K562 (cell line): ENCODE measurements around the gene HERPUD2. TPM values are rescaled to one million over a fixed set of nuclear protein-coding genes. Genes with fewer than 3 reads are reported as not detected.

ENCODE experiments used
- CBFB ChIP-seq: sonication (generic); formaldehyde crosslinking; IDR thresholded peaks from 2 replicates; pipeline ENCODE4 v1.4.0; 2020; ENCODE audit warnings: mild to moderate bottlenecking, missing genetic modification reagents
- FOS ChIP-seq: IDR thresholded peaks from 3 replicates; pipeline ENCODE4 v1.6.1; 2011; ENCODE audit not compliant: insufficient read length; ENCODE audit errors: extremely low read depth
- HDAC3 ChIP-seq: fragments of 450-650 bp; IDR thresholded peaks from 2 replicates; pipeline ENCODE4 v1.6.1; 2018; ENCODE audit warnings: borderline replicate concordance, mild to moderate bottlenecking, moderate library complexity; ENCODE audit not compliant: partially characterized antibody
- NR2F6 ChIP-seq: fragments of 450-650 bp; formaldehyde crosslinking; IDR thresholded peaks from 2 replicates; pipeline ENCODE4 v1.4.0; 2020; ENCODE audit warnings: mild to moderate bottlenecking
- NRF1 ChIP-seq, 2 experiments: fragments of 450-650 bp; IDR thresholded peaks in 1 of 2; conservative IDR thresholded peaks in 1 of 2; 2 replicates each; pipeline ENCODE4 v1.6.1; 2014; ENCODE audit warnings: mild to moderate bottlenecking in 2 of 2
- PHF20 ChIP-seq: fragments of 450-650 bp; IDR thresholded peaks from 2 replicates; pipeline ENCODE4 v1.6.1; 2018; ENCODE audit not compliant: partially characterized antibody
- RCOR1 ChIP-seq, 2 experiments: IDR thresholded peaks; 2 replicates each; pipeline ENCODE4 v1.6.1; 2012; ENCODE audit warnings: low read depth in 2 of 2, low read length in 2 of 2, borderline replicate concordance in 1 of 2, improper control_type of control experiment in 1 of 2
- SMC3 ChIP-seq: conservative IDR thresholded peaks from 2 replicates; pipeline ENCODE4 v1.6.1; 2011; ENCODE audit warnings: low read depth, low read length, improper control_type of control experiment; ENCODE audit not compliant: insufficient read depth
- TAF15 ChIP-seq: fragments of 200-400 bp; formaldehyde crosslinking; IDR thresholded peaks from 2 replicates; pipeline ENCODE4 v1.6.1; 2017; ENCODE audit warnings: mild to moderate bottlenecking, low read depth, low read length, moderate library complexity
- TAF9B ChIP-seq: fragments of 450-650 bp; IDR thresholded peaks from 2 replicates; pipeline ENCODE4 v1.6.1; 2018; ENCODE audit warnings: mild to moderate bottlenecking; ENCODE audit not compliant: partially characterized antibody
- THRAP3 ChIP-seq: fragments of 450-650 bp; IDR thresholded peaks from 2 replicates; pipeline ENCODE4 v1.6.1; 2016; ENCODE audit warnings: mild to moderate bottlenecking, inconsistent platforms, borderline replicate concordance
- ZNF232 ChIP-seq: sonication (generic); formaldehyde crosslinking; IDR thresholded peaks from 2 replicates; pipeline ENCODE4 v1.8.0; 2022; ENCODE audit warnings: mild to moderate bottlenecking, missing genetic modification reagents
- ZNF586 ChIP-seq: fragments of 450-650 bp; formaldehyde crosslinking; conservative IDR thresholded peaks from 2 replicates; pipeline ENCODE4 v1.4.0; 2020; ENCODE audit warnings: mild to moderate bottlenecking, moderate library complexity
- ZNF644 ChIP-seq: fragments of 200-800 bp; sonication (Bioruptor generic); IDR thresholded peaks from 2 replicates; pipeline ENCODE4 v1.6.1; 2016; ENCODE audit warnings: low read depth, missing genetic modification characterization, missing compliant biosample characterization
- ZNF77 ChIP-seq: fragments of 250-450 bp; sonication (Bioruptor Pico); IDR thresholded peaks from 2 replicates; pipeline ENCODE4 v1.5.0; 2020
- polyA plus RNA-seq, 8 experiments: library from polyadenylated mRNA; depleted of rRNA in 4 of 8; stranded (reverse) in 5 of 8; unstranded in 3 of 8; fragments of >200 nt; fragmentation: Nextera tagmentation in 2 of 8; fragmentation: Illumina TruSeq in 1 of 8; extraction: Ambion mirVana in 2 of 8; extraction: Trizol in 1 of 8; gene quantifications; 2 replicates each; pipeline versions ENCODE4 v1.2.1 to v1.2.3, GENCODE V29; 2011 to 2014; ENCODE audit warnings: inconsistent platforms in 1 of 8, missing spikeins in 1 of 8
- total RNA-seq, 7 experiments: library from RNA; depleted of rRNA in 6 of 7; stranded (reverse); fragments of >200 nt in 6 of 7; fragmentation: Illumina TruSeq in 2 of 7; extraction: Trizol in 2 of 7; gene quantifications; 2 replicates each; pipeline versions ENCODE4 v1.2.1 to v1.2.3, GENCODE V29; 2011 to 2021; ENCODE audit warnings: low replicate concordance in 1 of 7
- TF ChIP-seq, protein P1 (sequence below), 2 experiments: IDR thresholded peaks in 1 of 2; conservative IDR thresholded peaks in 1 of 2; 2 replicates each; pipeline ENCODE4 v1.6.1; 2016; ENCODE audit warnings: low read depth in 2 of 2, mild to moderate bottlenecking in 1 of 2, missing compliant biosample characterization in 1 of 2, missing genetic modification characterization in 1 of 2, moderate library complexity in 1 of 2
- TF ChIP-seq, protein P2 (sequence below): sonication (generic); formaldehyde crosslinking; IDR thresholded peaks from 2 replicates; pipeline ENCODE4 v1.8.0; 2022; ENCODE audit warnings: mild to moderate bottlenecking, missing genetic modification reagents

The HERPUD2 gene
- total and polyA plus RNA-seq, 9 of the 15 experiments (the other 6 are each of a cell fraction or from before 2014, with no cell fraction given): 4.1 to 28.5 (median 12.3) TPM

DNA sequence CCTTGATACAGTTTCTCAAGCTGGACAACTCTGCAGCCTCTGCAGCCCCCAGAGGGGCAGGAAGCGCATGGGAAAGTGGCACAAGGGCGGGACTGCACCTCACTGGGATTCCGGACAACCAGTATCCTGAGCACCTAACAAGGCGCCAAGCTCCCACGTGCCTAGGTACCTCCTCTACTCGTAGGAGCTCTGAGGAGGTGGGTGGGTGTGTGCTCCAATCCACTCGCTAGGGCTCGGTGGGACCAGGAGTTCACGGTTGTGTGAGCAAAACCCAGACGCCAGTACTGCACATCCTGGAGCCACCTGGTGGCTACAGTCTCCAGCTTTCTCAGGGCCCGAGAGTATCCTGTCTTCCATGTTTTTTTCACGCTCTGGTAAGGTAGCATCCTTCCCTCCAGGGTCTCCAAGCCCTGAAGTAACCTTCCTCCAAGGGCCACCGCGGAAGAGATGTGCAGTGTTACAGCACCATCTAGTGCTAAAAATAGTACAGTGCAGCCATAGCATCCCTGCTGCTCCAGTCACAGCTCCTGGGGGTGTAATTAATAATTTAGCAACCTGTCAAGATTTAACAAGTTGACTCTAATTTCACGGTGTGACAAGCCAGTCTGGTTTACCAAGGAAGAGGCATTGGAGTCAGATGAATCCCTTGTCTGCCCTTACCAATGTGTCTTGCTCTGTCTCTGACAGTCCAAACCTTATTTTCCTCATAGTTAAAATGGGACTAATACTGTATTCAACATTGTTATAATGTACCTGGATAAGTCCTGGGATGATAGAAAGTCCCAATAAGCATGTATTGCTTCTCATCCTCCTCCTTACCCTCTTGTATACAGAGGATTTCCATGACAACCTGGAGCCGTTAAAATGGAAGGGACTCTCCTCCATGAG is 70.4 kb downstream of the HERPUD2 start (continued):
- TF ChIP-seq, protein P1, sequence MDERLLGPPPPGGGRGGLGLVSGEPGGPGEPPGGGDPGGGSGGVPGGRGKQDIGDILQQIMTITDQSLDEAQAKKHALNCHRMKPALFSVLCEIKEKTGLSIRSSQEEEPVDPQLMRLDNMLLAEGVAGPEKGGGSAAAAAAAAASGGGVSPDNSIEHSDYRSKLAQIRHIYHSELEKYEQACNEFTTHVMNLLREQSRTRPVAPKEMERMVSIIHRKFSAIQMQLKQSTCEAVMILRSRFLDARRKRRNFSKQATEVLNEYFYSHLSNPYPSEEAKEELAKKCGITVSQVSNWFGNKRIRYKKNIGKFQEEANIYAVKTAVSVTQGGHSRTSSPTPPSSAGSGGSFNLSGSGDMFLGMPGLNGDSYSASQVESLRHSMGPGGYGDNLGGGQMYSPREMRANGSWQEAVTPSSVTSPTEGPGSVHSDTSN (CRISPR knock-in tag; IDR thresholded peaks at IDR 0.05; ENCODE audit: low read depth): no peak
- TF ChIP-seq, protein P1 (tag; conservative IDR thresholded peaks at IDR 0.05; ENCODE audit: low read depth): 0 out of 2 replicates have a peak, but pooled peaks have one; percentile 25
- TF ChIP-seq ZNF77 (CRISPR knock-in tag) (no peak), TAF9B (no peak), HDAC3 (no peak), THRAP3 (no peak), NR2F6 (CRISPR knock-in tag) (no peak), CBFB (CRISPR knock-in tag) (no peak), SMC3 (peak; percentile 71), NRF1 (conservative IDR thresholded peaks at IDR 0.05 in 1 of 2, IDR thresholded peaks at IDR 0.05 in 1 of 2) (no peak), FOS (no peak), TAF15 (no peak), ZNF644 (tag) (no peak), RCOR1 (IDR thresholded peaks at IDR 0.05; ENCODE audit: borderline replicate concordance in 1 of 2, low read depth in 2 of 2, low read length in 2 of 2) (peak in 1 of 2 experiments; percentile 43; a peak in 1 of 4 replicates), PHF20 (no peak), ZNF232 (CRISPR knock-in tag) (no peak), ZNF586 (CRISPR knock-in tag) (no peak)
- TF ChIP-seq, protein P2, sequence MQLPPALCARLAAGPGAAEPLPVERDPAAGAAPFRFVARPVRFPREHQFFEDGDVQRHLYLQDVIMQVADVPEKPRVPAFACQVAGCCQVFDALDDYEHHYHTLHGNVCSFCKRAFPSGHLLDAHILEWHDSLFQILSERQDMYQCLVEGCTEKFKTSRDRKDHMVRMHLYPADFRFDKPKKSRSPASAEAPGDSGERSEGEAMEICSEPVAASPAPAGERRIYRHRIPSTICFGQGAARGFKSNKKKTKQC: no peak
